Measurements from ENCODE around the gene DIAPH3. TPM values are rescaled to one million over a fixed set of nuclear protein-coding genes. Genes with fewer than 3 reads are reported as not detected.

Gene DIAPH3
- total RNA-seq, 2 experiments from 2014 or later = 0.08 to 0.11 TPM

GRCh38 chr13:59638404-59638803, 525.3 kb downstream of the DIAPH3 start:
- H3K4me1 ChIP-seq (ENCODE audit: insufficient read depth, low read length) = no peaks in the 10 kb centered on the region
- TF ChIP-seq CTCF (IDR thresholded peaks at IDR 0.05) = no peak
- H3K4me1 Mint-ChIP-seq (ENCODE audit: low read depth) = no peaks in the 10 kb centered on the region
- H3K27me3 Mint-ChIP-seq = peaks cover 5% of the 10 kb centered on the region
- no peaks in the 10 kb centered on the region for H3K36me3 Mint-ChIP-seq (ENCODE audit: low read depth)
- no peaks in the 10 kb centered on the region for H3K9me3 ChIP-seq (ENCODE audit: control insufficient read depth in 1 of 2, insufficient read depth in 1 of 2, low read length in 2 of 2)
- H3K4me3 ChIP-seq (ENCODE audit: low read length) = no peak overlapping the region
- no peaks in the 10 kb centered on the region for H3K36me3 ChIP-seq (ENCODE audit: insufficient read depth, low read length)
- DNase-seq (no peak), ATAC-seq (ENCODE audit: poor library complexity) (no peak)
- POLR2A ChIA-PET = no interaction called here
- H3K27ac Mint-ChIP-seq = no peak overlapping the region
- no peaks in the 10 kb centered on the region for H3K27me3 ChIP-seq (ENCODE audit: control insufficient read depth in 1 of 2, insufficient read depth in 2 of 2, low read length in 2 of 2)
- no peaks in the 10 kb centered on the region for H3K9me3 Mint-ChIP-seq
- H3K27ac ChIP-seq (ENCODE audit: low read depth in 1 of 2, low read length in 2 of 2) = no peak overlapping the region
- CTCF ChIA-PET = no interaction called here
- no peak overlapping the region for H3K4me3 Mint-ChIP-seq
- intact Hi-C loops (cut with DNase I, micrococcal nuclease) = no loop called here

DNA sequence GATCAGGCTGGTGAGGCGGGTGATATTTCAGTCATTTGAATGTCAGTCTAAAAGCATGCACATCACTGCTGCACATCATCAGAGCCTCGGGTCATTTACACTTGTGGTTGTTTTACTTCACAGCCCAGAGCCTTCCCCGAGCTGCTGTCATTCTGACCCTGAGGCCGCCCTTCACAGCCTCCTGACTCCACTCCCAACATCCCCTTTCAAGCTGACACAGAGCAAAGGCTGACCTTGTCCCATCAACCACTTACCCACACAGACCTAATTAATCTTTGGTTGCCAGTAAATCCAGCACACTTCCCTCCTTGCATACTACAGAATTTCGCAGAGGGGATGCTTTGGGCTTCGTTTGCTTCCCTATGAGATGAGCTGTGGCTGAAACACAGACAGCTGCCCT, 528.1 kb downstream of the DIAPH3 start:
- POLR2A ChIA-PET = no interaction called here

DNA sequence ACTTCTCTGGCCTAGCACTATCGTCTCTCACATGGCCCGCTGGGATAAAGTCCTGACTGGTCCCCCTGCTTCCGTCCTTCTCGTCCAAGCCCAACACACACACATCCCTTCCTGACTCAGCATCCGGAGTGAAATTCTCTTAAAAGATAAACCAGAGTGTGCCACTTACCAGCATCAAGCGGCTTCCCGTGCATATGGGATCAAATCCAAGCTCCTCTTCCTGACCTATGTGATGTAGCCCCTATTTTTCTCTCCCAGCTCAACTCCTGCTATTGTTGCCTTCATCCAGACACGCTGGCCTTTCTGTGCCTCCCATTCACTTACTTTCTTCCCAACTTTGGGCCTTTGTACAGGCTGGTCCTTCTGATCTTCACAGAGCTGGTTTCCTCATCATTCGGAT, 530.4 kb downstream of the DIAPH3 start:
- H3K27ac ChIP-seq (ENCODE audit: low read depth in 1 of 2, low read length in 2 of 2) = no peak overlapping the region
- H3K9me3 ChIP-seq (ENCODE audit: control insufficient read depth in 1 of 2, insufficient read depth in 1 of 2, low read length in 2 of 2) = no peaks in the 10 kb centered on the region
- Mint-ChIP-seq H3K36me3 (ENCODE audit: low read depth) (no peaks in the 10 kb centered on the region), H3K27me3 (peaks cover 5% of the 10 kb centered on the region), H3K9me3 (no peaks in the 10 kb centered on the region), H3K4me3 (no peak overlapping the region), H3K27ac (no peak overlapping the region), H3K4me1 (ENCODE audit: low read depth) (no peaks in the 10 kb centered on the region)
- no peak overlapping the region for H3K4me3 ChIP-seq (ENCODE audit: low read length)
- DNase-seq (no peak), ATAC-seq (ENCODE audit: poor library complexity) (no peak)
- intact Hi-C loops (cut with DNase I, micrococcal nuclease) = no loop called here
- H3K36me3 ChIP-seq (ENCODE audit: insufficient read depth, low read length) = no peaks in the 10 kb centered on the region
- CTCF ChIA-PET = no interaction called here
- TF ChIP-seq CTCF (IDR thresholded peaks at IDR 0.05) = no peak
- no peaks in the 10 kb centered on the region for H3K4me1 ChIP-seq (ENCODE audit: insufficient read depth, low read length)
- POLR2A ChIA-PET = no interaction called here
- H3K27me3 ChIP-seq (ENCODE audit: control insufficient read depth in 1 of 2, insufficient read depth in 2 of 2, low read length in 2 of 2) = no peaks in the 10 kb centered on the region

More for the DNA sequence above, 528.1 kb downstream of the DIAPH3 start:
- Histone ChIP-seq H3K4me3 (ENCODE audit: low read length) (no peak overlapping the region), H3K27me3 (ENCODE audit: control insufficient read depth in 1 of 2, insufficient read depth in 2 of 2, low read length in 2 of 2) (no peaks in the 10 kb centered on the region), H3K36me3 (ENCODE audit: insufficient read depth, low read length) (no peaks in the 10 kb centered on the region), H3K9me3 (ENCODE audit: control insufficient read depth in 1 of 2, insufficient read depth in 1 of 2, low read length in 2 of 2) (no peaks in the 10 kb centered on the region), H3K4me1 (ENCODE audit: insufficient read depth, low read length) (no peaks in the 10 kb centered on the region), H3K27ac (ENCODE audit: low read depth in 1 of 2, low read length in 2 of 2) (no peak overlapping the region)
- DNase-seq = no peak
- no peak for ATAC-seq (ENCODE audit: poor library complexity)
- TF ChIP-seq CTCF (IDR thresholded peaks at IDR 0.05) = no peak
- no peak overlapping the region for H3K4me3 Mint-ChIP-seq
- no peak overlapping the region for H3K27ac Mint-ChIP-seq
- no peaks in the 10 kb centered on the region for H3K36me3 Mint-ChIP-seq (ENCODE audit: low read depth)
- H3K27me3 Mint-ChIP-seq = peaks cover 5% of the 10 kb centered on the region
- intact Hi-C loops (cut with DNase I, micrococcal nuclease) = no loop called here
- no peaks in the 10 kb centered on the region for H3K9me3 Mint-ChIP-seq
- no peaks in the 10 kb centered on the region for H3K4me1 Mint-ChIP-seq (ENCODE audit: low read depth)
- CTCF ChIA-PET = no interaction called here

All from CD4-positive, alpha-beta T cell (primary cell).